Measurements from ENCODE around the gene SHH.
"Not testable (repeated sequence)": the region's sequence is repeated elsewhere in the genome, so short reads cannot be mapped to it uniquely, and the experiment has no call there.

The SHH gene

DNA sequence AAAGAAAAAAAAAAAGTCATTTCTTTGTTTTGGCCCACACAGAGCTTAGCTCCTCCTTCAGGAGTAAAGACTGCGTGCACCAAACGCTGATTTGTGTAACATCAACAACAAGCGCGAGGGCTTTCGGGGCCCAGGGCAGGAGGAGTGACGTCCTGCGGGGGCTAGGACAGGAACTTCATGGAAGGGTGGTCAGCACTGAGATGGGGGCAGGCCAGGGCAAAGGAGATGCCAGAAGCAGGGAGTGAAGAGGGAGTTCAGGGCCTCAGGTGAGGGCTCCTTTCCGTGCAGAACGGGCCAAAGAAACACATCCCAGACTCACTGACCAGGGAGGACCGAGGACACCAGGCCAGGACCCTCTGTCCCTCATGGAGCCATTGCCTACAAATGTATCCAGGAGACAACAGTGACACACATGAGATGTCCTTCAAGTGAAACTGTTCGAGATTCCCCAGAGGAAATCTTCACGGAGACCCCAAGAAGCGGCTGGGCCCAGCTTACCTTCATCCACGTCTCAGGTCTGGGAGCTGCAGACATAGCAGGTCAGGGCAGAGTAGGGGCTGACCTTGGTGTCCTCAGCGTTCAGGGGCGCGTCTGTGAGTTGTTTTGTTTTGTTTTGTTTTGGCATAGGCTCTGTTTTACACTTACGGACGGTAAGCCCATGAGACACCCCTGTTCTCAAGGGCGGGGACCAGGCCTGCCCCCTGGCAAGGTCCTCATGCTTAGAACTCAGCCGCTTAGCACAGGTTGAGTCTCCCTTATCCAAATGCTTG, 30.4 kb upstream of the SHH start:
- no peak for DNase-seq (ENCODE audit: low read depth)

DNA sequence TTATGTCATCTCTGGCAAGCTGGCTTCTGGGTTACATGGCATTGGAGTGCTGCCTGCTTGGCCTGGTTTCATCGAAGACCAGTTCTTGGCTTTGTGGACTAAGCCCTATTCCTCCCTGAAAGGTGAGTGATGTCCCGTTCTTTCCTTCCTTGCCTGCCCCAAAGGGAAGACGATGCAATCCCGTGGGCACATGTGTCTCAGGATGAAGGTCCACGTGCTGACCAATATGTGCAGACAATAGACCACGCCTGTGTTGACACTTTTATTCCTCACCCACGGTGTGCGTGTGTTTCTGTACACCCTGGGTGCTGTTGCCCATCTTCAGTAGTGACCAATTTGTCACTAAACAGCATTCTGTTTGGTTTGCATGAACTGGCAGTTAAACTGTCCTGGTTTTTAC, 28.6 kb upstream of the SHH start:
- no peak for DNase-seq (ENCODE audit: low read depth)

DNA sequence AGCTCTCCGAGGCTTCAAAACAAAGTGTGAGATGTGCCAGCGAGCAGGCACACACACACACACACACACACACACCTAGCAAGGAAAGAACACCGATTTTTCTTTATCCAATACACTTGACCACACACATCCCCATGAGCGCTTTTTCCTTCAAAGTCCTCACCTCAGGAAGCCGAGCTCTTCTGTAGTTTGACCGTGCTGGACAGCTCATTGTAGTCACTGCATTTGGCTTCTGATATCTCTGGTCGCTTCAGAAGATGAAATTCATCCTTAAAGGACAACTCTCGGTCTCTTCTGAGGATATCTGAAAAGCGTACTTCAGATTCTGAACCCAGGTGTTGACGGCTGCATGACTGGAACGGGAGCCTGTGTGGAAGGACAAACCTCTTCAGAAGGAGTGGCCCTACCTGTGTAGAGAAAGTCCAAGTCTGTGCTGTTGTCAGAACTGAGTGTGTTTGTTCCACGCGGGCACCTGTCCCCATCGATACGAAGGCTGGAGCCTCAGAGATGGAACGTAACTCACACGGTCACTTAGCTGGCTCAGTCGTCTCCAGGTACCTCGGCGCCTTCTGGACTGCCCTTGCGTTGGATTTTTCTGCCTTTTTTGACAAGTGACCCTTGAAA, 28.1 kb upstream of the SHH start:
- DNase-seq (ENCODE audit: low read depth), result no peak

DNA sequence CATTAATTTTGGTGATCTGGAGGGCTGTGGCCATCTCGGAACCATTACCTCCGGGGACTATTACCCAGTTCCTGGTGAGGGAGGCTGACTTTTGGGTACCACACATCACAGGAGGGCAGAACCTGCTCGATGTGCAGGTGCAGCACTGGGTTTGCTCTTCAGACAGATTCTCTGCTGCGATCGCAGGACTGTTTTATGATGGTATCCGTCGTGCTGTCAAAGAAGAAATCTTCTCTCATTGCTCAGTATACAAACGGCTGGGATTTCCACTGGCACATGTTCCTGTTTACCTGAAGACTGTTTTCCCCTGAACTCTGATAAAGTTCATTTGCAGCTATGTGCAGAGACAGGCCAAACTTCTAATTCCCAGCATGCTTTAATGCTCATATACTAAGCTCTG, 27.2 kb upstream of the SHH start:
- DNase-seq (ENCODE audit: low read depth), result no peak

DNA sequence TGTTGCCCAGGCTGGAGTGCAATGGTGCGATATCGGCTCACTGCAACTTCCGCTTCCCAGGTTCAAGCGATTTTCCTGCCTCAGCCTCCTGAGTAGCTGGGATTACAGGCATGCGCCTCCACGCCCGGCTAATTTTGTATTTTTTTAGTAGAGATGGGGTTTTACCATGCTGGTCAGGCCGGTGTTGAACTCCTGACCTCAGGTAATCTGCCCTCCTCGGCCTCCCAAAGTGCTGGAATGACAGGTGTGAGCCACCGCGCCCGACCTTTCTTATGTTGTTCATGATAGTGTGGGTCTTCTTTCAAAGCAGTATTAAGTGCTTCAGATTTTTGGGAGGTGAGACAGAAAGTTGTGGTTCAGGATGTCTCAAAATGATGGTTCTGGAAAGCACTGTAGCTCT, 26.0 kb upstream of the SHH start:
- not testable (repeated sequence) for DNase-seq (ENCODE audit: low read depth)

DNA sequence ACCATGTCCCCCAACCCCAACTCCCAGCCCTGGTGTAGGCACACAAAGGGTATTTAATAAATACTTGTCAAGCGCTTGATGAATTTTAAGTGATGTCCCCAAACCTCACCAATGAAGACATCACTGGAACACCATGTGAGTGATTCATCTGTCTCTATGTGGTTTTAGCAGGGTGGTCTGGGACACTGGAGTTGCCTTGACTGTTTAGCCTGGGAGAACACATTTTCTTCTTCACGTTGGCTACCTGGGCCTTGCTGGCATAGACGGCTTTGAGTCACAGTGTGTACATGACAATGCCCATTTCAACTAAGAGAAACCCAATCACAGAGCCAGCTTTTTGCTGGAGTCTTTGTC, 24.8 kb upstream of the SHH start:
- DNase-seq (ENCODE audit: low read depth), result no peak

DNA sequence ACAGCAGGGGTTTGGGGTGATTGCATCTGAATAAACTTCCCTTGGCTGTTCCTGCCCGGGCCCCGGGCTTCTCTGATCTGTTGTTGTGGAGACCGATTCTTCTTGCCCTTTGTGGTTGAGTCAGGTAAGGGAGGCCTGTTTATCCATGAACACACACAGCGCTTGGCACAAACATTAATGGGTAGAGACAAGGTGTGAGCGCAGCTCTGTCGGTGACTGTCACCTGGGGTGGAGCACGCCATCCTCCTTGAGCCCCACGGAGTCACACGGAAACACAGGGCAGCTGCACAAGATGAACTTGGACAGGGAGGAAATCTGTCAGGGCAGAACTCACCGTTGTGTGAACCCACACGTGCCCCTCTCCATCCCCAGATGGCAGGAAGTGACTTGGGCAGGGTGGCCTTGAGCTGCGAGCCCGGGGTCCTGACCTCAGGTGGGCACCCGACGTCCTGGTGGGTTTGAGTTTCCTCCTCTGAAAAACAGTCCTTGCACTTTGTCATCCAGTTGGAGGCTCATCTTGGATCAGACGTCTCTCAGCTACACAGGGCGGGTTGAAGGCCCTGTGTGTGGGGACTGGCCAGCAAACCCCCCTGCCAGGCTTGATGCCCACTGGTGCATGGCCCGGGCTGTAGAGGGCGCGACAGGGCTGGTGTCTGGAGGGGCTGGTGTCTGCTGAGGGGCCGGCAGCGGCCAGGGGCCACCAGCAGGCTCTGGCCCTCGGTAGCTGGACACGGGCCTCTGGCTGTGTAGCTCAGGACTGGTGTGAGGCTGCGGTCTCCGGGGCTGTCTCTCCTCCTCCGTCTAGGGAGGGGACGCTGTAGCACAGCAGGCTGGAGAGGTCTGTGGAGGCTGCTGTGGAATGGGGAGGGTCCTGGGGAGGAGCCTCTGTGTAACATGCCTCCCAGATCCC, 24.2 kb upstream of the SHH start:
- no peak for DNase-seq (ENCODE audit: low read depth)

DNA sequence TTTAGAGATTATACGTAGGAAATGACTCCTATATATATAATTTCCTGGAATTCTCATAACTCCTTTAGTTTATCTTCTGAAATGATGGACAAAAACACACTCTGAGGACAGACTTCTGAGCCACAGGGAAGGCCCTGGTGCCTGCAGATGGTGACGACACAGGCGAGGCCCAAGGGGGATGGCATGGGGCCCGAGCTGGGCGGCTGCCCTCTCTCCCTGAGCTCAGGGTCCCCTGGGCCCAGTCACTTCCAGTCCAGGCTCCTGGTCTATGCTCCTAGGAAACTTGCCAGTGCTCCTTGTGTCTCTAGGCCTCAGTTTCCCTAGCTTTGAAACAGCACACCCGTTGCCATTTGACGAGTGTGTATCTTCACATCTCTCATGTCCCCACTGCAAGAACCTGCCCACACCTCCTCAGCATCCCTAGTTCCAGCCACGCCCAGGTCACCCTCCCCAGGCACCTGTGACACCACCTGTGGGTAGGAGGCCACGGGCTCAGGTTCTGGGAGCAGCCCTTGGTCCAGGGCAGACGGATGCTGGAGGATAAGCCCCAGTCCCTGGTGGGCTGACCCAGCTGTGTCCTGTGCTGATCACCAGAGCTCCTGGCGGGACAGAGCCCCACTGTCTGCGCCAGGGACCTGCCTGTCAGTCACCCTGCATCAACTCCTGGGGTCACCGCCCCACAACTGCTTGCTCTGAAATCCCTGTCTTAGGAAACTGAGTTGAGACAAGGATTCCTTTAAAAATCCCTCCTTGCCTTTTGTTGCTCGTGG, 23.4 kb upstream of the SHH start:
- no peak for DNase-seq (ENCODE audit: low read depth)

DNA sequence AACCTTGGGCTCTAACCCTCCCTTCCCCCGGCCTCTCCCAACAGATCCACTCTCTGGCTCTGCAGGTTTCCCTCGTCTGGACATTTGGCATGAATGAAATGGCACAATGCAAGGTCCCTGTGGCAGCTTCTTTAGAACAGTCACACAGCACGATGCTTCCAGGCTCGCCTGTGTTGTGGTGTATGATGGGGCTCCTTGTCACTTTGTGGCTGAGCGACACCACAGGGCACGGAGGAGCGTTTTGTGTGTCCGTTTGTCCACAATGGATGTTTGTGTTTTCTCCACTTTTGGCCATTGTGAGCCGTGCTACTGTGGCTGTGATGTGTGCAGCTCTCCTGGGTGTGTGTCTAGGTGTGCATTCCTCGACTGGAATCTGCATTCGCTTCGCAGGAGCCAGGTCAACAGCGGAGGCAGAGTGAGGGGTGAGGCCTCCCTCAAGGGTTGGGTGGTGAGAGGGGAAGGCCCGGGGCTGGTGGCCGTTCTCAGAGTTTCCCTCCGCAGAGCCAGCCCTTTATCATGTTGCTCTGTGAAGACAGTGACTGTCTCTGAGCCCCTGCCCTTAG, 22.3 kb upstream of the SHH start:
- no peak for DNase-seq (ENCODE audit: low read depth)

DNA sequence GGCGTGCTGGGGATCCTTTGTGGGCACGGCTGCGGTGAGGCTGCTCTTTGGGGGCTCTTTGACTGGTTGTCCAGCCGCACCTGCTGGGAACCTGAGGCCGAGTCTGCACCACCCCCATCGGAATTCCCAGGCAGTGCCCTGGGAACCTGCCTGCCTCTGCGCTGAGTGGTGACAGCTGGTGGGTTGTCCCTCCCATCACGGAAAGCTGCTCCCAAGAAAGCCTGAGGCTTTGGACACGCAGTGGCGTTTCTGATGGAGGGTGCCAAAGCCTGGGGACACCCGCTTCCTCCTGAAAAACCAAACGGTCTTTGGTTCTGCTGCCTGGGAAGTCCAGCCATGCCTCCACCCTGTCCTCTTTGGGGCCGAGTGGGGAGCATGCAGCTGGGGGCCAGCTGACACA, 21.4 kb upstream of the SHH start:
- no peak for DNase-seq (ENCODE audit: low read depth)

DNA sequence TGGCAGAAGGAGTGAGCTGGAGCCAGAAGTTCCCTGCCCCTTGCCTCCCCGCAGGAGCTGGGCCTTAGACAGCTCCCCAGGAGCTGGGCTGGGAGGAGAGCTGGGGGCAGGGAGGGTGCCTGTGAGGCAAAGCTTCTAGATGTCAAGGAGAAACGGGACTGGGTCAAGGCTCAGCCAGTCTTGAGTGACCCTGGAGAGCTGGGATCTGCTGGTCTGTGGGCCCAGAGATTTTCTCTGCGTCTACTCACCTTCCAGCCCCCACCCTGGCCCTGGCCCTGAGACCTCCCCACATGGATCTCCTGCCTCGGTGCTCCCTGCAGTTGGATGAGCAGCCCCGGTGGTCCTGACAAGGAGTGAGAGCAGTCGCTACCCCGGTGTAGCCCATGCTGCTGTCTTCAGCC, 20.3 kb upstream of the SHH start:
- DNase-seq (ENCODE audit: low read depth), result no peak

DNA sequence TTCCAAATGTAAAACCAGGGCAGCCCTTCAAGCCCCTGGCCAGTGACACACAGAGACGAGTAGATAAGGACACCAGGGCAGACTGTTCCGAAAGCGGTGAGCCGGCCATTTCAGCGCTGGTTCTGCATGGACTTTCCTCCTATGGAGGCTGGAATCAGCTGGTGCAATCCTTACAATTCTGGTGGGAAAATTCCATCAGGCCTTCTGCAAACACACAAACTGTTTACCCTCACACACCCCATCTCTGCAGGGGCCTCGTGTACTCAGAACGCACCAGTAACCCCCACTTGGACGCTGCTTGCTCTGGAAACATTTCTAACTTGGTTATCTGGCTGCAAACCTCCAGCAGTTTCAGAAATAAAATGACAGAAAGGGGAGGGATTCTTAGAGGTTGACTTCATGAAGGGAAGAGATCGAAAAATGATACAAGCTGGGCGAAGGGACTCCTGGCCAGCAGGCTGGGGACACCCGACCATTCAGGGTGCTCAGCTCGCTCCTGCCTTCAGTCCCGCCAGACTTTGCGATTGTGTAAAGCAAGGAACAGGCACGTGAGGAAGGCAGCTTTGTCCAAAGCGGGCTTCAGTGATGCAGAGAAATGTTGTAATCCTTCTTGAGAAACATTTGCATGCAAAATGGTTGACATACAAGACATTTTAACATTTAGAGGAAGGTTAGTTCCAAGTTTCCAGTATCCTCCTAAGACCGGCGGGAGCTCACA, 19.7 kb upstream of the SHH start:
- no peak for DNase-seq (ENCODE audit: low read depth)

DNA sequence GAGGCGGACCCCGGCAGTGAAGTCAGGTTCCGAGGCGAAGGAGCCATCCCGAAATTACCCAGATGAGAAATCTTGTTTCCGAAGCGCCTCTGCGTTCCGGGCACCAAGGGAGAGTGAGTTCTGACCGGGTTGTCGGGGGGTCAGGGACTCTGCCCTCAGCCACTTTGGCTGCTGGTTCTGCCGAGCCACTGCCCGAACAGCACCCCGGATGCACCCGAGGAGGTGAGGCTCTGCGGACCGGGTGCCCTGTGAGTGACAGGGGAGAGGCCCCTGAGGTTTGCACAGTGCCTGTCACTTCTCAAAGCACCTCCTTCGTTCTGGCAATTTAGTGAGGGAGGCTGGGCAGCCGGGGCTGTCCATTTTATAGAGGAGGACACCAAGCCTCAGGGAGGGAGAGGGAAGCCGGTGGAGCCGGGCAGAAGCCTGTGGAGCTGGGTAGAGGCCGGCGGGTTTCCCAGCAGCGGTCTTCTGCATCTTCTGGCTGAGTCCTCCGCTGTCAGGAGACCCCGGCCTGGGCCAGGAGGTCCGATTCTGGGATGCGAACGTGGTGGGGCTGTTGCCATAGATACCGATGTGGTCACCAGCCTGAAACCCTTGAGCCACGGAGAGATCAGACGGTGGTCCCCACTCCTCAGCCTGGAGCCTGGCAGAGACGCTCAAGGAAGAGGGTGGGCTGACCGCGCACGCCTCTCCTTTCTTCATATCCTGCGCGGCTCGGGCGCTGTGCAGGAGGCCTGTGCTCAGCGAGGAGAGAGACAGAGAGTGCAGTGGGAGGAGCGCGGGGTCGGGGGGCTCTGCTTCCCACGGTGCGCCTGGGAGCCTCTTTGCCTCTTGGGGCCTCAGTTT, 18.9 kb upstream of the SHH start:
- DNase-seq (ENCODE audit: low read depth), result no peak

DNA sequence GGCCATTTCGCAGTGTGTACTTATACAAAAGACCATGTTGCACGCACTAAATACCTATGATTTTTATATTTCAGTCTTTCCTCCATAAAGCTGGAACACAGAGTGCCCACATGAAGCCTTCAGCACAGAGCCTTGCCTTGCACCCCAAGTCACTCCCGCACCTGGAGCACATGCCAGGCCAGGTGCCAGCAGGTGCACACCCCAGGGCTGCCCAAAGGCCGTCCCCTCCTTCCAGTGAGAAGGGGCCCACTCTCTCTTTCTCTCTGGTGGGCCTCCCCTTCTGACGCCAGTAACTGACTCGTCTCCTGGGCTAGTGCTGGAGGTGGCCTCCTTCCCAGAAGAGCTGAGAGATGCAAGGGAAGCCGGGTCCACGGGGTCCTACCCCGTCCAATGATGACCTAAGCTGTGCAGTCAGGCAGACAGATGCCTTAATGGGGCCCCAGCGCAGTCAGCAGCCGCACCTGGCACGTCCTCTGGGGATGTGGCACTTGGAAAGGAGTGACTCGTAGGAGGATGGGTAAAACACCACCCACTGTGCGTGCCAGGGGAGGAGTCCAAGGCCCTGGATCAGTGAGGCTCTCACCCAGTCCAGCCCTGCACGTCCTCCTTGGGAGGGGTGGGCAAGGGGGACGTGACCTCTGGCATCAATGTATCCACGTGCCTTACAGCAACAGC, 17.7 kb upstream of the SHH start:
- no peak for DNase-seq (ENCODE audit: low read depth)

DNA sequence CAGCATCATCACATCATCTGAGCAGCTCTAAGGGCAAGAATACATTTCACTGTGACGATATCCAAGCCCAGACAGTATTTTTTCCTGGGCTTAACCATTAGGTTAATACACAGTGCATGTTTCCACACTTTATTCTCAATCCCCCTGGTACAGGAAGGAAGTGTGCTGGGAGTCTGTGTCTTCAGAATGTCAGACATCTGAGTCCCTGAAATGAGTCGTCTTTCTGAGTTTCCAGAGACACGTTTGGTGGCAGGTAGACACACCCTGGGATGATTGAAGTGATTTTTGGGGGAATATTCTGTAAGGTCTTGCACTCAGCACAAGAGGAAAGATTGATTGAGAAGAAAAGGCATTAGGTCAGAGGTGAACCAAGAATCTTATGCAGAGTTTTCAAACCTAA, 13.1 kb upstream of the SHH start:
- no peak for DNase-seq (ENCODE audit: low read depth)

DNA sequence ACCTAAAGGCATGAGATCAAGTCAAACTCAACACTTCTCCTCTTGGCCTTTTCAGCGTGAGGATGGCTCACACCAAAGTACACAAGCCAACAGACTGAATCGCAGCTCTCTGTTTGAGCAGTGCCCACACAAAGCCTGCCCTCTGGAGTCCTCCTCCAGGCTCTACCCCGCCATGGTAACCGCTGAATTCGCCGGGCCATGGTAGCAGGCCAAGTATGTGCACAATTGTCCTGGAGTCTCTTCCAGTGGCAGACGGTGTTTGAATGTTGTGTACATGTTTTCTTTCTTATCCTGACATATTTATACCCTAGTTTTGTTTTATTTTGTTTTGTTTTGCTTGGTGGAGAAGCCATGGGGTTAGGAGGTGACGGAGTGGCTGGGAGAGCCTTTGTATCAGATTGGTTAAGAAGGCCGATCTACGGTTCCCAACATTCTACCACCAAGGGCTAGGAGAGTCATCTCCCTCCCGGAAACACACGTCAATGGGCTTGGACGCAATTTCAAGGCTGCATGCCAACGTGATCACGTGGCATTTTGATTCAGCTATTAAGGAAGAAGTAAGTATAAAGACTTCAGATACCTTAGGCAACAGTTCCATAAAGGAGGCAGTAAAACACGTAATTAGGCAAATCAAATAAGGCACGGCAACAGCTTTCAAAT, 12.1 kb upstream of the SHH start:
- no peak for DNase-seq (ENCODE audit: low read depth)

DNA sequence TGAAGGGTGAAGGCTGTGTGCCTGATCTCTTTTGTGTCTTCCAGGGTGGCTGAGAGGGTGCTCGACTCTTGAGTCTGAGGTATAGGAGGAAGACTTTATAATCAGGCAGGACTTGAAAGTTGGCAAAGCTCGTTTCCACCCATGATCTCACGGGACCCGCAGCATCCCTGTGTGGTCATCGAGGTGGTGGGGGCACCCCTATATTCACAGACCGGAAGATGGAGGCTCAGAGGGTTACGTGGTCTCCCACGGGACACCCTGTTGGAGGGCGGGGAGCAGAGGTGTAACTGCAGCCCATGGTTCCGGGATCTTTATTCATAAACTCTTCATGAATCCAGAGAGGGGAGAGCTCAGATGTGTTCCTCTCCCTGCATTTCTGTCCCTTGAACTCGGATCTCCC, 9.6 kb upstream of the SHH start:
- DNase-seq (ENCODE audit: low read depth), result no peak

DNA sequence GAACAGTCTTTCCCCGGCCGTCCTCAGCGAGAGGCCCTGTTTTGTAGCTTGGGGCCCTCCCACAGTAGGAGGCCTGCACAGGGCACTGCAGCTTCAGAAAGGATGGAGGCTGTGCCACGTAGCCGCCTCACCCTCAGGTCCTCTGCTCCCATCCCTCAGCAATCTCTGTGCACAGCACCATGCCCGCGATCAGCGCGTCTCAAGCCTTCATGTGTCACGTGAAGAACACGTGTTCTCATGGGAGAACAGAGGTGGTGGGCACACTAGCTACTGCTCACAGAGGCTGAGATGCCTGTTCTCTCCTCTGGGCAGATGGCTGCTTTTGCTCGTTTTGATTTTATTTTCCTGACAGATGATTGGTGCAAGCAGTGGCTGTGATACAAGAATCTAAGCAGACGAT, 8.5 kb upstream of the SHH start:
- DNase-seq (ENCODE audit: low read depth), result no peak

DNA sequence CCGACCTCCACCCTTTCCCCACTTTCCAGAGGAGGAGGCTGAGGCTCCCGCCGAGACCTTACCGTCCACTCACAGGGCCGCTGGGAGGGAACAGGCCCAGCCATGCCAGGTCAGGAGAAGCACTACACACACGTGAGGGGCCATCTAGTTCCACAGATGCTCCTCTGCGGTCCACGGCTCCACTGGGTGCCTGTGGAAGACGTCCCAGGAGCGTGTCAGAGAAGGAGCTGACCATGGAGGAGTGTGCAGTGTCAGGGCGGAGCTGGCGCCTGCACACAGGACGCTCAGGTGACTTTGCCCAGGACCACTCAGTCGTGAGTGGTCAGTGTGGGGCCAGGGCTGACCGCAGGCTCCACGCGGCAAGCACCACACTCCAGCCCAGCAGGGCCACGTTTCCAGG, 8.0 kb upstream of the SHH start:
- no peak for DNase-seq (ENCODE audit: low read depth)
